Pons (tissue), 1 donor: ENCODE measurements around the gene SFMBT1.

Experiments used
- DNase-seq: peaks from one replicate; pipeline ENCODE4 v3.0.0-alpha.2; 2016; ENCODE audit warnings: low spot score

Gene SFMBT1

GRCh38 chr3:52886049-52886730, 159.7 kb downstream of the SFMBT1 start:
- no peak for DNase-seq

DNA sequence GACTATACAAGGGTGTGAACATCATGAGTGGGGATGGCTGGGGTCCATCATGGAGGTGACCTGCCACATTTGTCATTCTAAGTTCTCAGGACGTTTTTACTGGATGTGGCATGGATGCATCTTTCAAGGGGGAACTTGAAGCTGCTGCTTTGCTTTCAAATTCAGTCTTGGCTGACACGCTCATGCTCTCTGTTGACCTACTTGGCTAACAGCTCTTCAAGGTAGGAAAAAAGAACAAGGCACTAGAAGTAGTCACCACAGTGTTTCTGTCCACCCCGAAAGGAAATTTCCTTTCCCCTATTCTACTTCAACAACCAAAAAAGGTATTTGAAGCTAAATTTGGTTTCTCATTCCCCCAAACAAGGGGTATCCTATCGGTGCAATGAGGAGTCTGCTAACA, 163.5 kb downstream of the SFMBT1 start:
- no peak for DNase-seq

DNA sequence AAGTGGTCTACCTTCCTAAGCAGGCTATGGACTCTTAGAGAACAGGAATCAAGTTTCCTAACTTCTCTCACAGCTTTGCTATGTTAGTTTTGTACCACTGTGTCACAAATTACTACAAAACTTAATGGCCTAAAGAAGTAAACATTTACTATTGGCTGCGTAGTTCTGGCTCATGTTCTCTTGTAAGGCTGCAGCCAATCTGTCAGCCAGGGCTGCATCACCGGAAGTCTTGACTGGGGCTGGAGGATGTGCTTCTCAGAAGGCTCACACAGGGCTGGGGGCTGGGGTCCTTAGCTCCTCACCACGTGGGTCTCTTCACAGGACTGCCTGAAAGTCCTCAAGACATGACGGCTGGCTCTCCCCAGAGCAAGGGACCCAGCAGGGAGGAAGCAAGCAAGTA, 164.0 kb downstream of the SFMBT1 start:
- DNase-seq = no peak

- DNase-seq = no peak
Observed at GRCh38 chr3:52880474-52880873, 165.4 kb downstream of the SFMBT1 start.

- DNase-seq = no peak
Observed at GRCh38 chr3:52880047-52880446, 165.8 kb downstream of the SFMBT1 start.

- DNase-seq = no peak
Observed at GRCh38 chr3:52879581-52879980, 166.3 kb downstream of the SFMBT1 start.

- DNase-seq = no peak
Observed at GRCh38 chr3:52879090-52879489, 166.8 kb downstream of the SFMBT1 start.

GRCh38 chr3:52877085-52877484, 168.8 kb downstream of the SFMBT1 start:
- DNase-seq = no peak

DNA sequence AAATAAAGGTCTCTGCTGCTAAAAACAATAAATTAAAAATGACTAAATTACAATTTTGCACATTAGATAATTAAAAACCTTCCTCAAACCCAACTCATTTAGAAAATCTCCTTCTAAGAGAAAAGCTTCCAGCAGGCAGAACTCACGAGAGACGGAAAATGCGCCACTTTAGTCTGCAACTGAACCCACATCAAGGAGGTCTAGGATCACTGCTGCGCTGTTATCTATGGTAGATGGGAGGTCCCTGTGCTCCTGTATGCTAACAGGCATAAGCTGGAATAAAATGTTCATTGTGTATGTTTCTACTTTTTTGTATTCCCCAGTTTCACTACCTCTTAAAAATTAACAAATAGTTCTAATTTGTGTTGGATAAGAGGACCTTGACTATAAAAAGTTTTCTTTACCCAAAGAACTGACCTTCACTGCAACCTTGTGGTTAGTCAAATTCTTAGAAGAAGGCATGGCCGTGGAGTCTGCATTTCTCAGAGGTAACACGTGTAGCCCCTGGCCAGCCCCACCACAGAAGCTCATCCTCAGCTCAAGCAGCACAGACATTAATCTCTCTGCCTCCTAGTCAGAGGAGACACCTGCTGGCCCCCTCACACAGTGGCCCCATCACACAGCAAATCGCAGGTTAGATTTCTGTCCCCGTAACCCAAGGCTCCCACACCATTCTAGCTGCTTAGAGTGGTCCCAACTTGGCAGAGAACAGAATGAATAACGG, 170.8 kb downstream of the SFMBT1 start:
- no peak for DNase-seq

GRCh38 chr3:52874160-52874701, 171.6 kb downstream of the SFMBT1 start:
- DNase-seq = no peak

GRCh38 chr3:52873433-52874159, 172.3 kb downstream of the SFMBT1 start:
- DNase-seq = no peak

DNA sequence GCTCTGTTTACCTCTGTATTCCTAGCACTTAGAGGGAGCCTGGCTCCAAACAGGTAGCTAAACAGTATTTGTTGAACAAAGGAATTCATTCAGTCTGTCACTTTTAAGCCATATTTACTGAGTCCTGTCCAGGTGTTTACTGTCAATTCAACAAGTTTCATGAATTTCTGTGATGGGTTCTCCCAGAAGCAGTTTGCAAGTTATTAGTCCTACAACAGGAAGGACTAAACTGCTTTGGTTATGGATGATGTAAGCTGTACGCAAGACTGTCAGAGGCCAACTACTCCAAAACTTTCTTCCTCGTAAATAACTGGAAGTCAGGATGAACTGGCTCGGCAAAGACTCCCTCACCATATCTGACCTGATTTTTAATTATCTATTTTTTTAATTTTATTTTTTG, 173.6 kb downstream of the SFMBT1 start:
- no peak for DNase-seq

DNA sequence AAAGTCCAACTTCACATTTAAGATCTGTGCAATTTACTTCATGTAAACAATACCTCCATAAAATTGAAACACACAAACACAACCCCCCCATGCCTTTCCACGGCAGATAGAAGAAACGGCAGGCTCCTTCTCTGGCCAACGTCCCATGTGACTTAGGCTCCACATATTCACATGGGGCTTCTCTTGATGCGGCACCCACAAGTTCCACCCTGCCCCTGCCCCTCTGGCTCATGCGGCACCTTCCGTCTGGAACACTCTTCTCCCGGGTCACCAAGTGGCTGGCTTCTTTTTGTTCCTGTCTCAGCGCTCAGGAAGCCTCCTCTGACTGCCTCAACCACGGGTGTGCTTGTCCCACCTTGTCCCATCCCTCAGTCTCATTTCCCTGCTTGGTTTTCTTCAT, 174.1 kb downstream of the SFMBT1 start:
- DNase-seq = no peak

GRCh38 chr3:52870471-52870870, 175.4 kb downstream of the SFMBT1 start:
- no peak for DNase-seq

GRCh38 chr3:52866427-52866826, 179.4 kb downstream of the SFMBT1 start:
- DNase-seq = no peak

DNA sequence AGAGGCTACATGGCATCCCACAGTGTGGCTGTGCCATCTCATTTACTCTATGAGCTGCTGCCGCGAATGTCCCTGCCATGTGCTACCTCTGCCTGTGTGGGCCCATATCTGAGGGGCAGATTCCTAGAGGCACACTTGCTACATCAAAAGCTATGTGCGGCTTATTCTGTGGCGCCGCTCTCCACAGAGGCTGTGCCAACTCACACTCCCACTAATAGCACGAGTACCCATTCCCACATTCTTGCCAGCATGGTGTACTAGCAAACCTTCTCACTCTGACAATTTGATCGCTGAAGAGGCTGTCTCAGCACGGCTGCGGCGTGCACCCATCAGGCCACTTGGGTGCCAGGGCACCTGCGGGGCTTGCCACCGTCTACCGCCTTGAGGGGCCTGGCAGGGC, 179.9 kb downstream of the SFMBT1 start:
- no peak for DNase-seq

GRCh38 chr3:52860424-52860768, 185.5 kb downstream of the SFMBT1 start:
- DNase-seq = no peak

- DNase-seq = no peak
Observed at GRCh38 chr3:52859686-52860423, 186.0 kb downstream of the SFMBT1 start.

GRCh38 chr3:52857864-52858263, 188.0 kb downstream of the SFMBT1 start:
- no peak for DNase-seq

DNA sequence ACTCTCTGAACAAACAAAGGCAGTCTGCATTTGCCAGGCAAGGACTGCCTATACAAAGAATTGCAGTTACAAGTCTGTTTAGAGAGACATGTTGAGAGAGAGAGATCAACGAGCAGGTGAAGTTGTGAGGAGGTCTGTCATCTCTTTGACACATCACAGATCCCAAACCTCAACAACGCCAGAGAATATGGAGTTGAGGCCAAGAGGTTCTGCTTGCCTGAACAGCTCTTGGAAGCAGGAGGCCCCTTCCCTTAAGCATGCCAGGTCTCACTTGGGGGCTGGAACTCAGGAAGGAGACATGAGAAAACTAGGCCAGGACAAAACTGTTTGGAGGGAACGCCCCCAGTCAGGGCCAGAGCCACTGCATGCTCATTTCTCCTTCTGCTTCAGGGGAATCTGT, 188.7 kb downstream of the SFMBT1 start:
- DNase-seq = no peak

DNA sequence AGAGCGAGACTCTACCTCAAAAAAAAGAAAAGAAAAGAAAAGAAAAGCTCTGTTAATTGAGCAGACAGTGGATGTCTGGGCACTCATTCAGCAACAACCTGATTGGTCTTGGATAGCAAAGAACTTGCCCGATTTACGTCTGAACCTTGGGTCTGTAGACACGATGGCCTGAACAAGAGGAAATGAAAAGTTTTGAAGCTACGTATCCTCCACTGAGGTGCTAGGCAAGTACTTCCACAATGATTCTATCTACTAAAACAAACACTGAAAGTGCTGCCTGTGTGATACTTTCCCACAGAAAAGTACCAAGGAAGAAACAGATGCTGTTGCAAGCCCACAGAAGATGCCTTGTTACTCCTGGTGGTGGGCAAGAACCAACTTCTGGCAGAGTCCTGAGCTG, 189.2 kb downstream of the SFMBT1 start:
- no peak for DNase-seq

- DNase-seq = no peak
Observed at GRCh38 chr3:52854013-52854412, 191.9 kb downstream of the SFMBT1 start.
